Uterus (tissue), 4 donors: ENCODE measurements around the gene MOB2. TPM values are rescaled to one million over a fixed set of nuclear protein-coding genes. Genes with fewer than 3 reads are reported as not detected.

ENCODE experiments used
- DNase-seq, 2 donors: peaks; one replicate each; pipeline ENCODE4 v3.0.0-alpha.2; 2019 to 2020
- H3K27ac ChIP-seq, 2 donors: fragments of 200-600 bp; sonication (generic); 1 replicate in 1 of 2; 2 replicates in 1 of 2; pipeline ENCODE4 v1.5.1; 2016 to 2018
- H3K27me3 ChIP-seq, 2 donors: fragments of 200-600 bp; sonication (generic); one replicate each; pipeline ENCODE4 v1.5.1; 2018 to 2019; ENCODE audit warnings: control low read depth in 1 of 2
- H3K36me3 ChIP-seq, 2 donors: fragments of 200-600 bp; sonication (generic); one replicate each; pipeline ENCODE4 v1.5.1; 2019; ENCODE audit warnings: control low read depth in 1 of 2
- H3K4me1 ChIP-seq, 2 donors: fragments of 200-600 bp; sonication (generic); one replicate each; pipeline ENCODE4 v1.5.1; 2018 to 2019; ENCODE audit warnings: control low read depth in 1 of 2
- H3K4me3 ChIP-seq, 2 donors: fragments of 200-600 bp; sonication (generic); 1 replicate in 1 of 2; 2 replicates in 1 of 2; pipeline ENCODE4 v1.5.1; 2018 to 2019; ENCODE audit warnings: mild to moderate bottlenecking in 1 of 2
- H3K9me3 ChIP-seq, 2 donors: fragments of 200-600 bp; sonication (generic); one replicate each; pipeline ENCODE4 v1.5.1; 2019; ENCODE audit warnings: control low read depth in 1 of 2
- CTCF ChIP-seq, 4 experiments: fragments of 200-600 bp in 2 of 4; fragments of 450-650 bp in 2 of 4; sonication (generic) in 2 of 4; IDR thresholded peaks; one replicate each; pipeline ENCODE4 v1.5.1; 2016 to 2019; ENCODE audit warnings: antibody characterized with exemption in 4 of 4, mild to moderate bottlenecking in 2 of 4, moderate library complexity in 1 of 4
- POLR2A ChIP-seq, 2 donors: fragments of 450-650 bp; IDR thresholded peaks; one replicate each; pipeline ENCODE4 v1.6.1; 2016; ENCODE audit warnings: antibody characterized with exemption in 2 of 2, mild to moderate bottlenecking in 1 of 2, moderate library complexity in 1 of 2
- intact Hi-C: fragments of 100-400 bp; cut with DNase I; formaldehyde crosslinking; loops from one replicate; pipeline ENCODE4 v1.15.1; 2023; ENCODE audit warnings: low total_unique reads
- total RNA-seq, 4 donors: library from RNA; depleted of rRNA in 3 of 4; stranded (reverse); fragments of >200 nt in 3 of 4; gene quantifications; one replicate each; pipeline versions ENCODE4 v1.1.0 to v1.2.4, GENCODE V29; 2014 to 2023
- donor health status: DM: yes; HTN: yes; CAD: no.

Gene MOB2
- total RNA-seq, 4 donors from 2014 or later: 17.1 to 72.6 (median 23.6) TPM

DNA sequence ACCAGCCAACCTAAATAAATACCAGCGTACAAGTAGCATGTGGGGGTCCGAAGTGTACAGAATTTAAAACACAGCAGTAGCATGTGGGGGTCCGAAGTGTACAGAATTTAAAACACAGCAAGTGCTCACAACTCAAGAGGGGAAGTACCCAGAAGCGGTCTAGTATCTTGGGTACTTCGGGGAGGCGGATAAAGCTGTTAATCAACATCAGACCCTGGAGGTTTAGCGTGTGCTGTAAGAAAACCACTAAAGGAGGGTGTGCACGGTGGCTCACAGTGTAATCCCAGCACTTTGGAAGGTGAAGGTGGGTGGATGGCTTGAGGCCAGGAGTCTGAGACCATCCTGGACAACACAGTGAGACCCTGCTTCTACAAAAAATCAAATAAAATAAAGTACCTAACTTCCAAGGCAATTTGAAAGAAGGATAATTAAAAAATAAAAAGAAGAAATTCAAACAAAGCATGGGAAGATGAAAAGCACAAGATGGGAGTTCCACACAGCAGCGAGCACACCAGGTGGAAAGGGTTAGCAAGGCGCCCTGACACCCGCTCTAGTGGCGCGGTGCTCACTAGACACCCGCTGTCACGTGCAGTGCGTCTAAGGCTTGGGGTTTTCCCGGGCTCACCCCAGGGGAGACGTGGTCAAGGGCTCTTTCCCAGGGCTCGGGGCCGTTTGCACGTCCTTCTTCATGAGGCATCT, 35.0 kb upstream of the MOB2 start:
- Histone ChIP-seq H3K36me3 (no peaks in the 10 kb centered on the region), H3K27ac (no peak overlapping the region), H3K4me1 (no peaks in the 10 kb centered on the region), H3K9me3 (no peaks in the 10 kb centered on the region), H3K4me3 (no peak overlapping the region), H3K27me3 (no peaks in the 10 kb centered on the region)
- no peak for DNase-seq
- no peak for TF ChIP-seq POLR2A (IDR thresholded peaks at IDR 0.05)
- TF ChIP-seq CTCF (IDR thresholded peaks at IDR 0.05): no peak
- intact Hi-C loops: no loop called here

GRCh38 chr11:1520663-1521267, 34.2 kb upstream of the MOB2 start:
- H3K36me3 ChIP-seq: no peaks in the 10 kb centered on the region
- H3K27me3 ChIP-seq: no peaks in the 10 kb centered on the region
- intact Hi-C loops: no loop called here
- no peak for DNase-seq
- H3K9me3 ChIP-seq: no peaks in the 10 kb centered on the region
- peaks cover under 1 to 4% of the 10 kb centered on the region in 2 donors for H3K4me1 ChIP-seq
- H3K27ac ChIP-seq: no peak overlapping the region
- no peak overlapping the region for H3K4me3 ChIP-seq
- TF ChIP-seq CTCF (IDR thresholded peaks at IDR 0.05) (no peak), POLR2A (IDR thresholded peaks at IDR 0.05) (no peak)

GRCh38 chr11:1520209-1520662, 33.7 kb upstream of the MOB2 start:
- H3K9me3 ChIP-seq: no peaks in the 10 kb centered on the region
- no peak for DNase-seq
- no peak overlapping the region for H3K27ac ChIP-seq
- no peaks in the 10 kb centered on the region for H3K36me3 ChIP-seq
- H3K27me3 ChIP-seq: no peaks in the 10 kb centered on the region
- intact Hi-C loops: no loop called here
- H3K4me1 ChIP-seq: peaks cover 6 to 9% of the 10 kb centered on the region in 2 donors
- TF ChIP-seq CTCF (IDR thresholded peaks at IDR 0.05) (no peak), POLR2A (IDR thresholded peaks at IDR 0.05) (no peak)
- H3K4me3 ChIP-seq: no peak overlapping the region

DNA sequence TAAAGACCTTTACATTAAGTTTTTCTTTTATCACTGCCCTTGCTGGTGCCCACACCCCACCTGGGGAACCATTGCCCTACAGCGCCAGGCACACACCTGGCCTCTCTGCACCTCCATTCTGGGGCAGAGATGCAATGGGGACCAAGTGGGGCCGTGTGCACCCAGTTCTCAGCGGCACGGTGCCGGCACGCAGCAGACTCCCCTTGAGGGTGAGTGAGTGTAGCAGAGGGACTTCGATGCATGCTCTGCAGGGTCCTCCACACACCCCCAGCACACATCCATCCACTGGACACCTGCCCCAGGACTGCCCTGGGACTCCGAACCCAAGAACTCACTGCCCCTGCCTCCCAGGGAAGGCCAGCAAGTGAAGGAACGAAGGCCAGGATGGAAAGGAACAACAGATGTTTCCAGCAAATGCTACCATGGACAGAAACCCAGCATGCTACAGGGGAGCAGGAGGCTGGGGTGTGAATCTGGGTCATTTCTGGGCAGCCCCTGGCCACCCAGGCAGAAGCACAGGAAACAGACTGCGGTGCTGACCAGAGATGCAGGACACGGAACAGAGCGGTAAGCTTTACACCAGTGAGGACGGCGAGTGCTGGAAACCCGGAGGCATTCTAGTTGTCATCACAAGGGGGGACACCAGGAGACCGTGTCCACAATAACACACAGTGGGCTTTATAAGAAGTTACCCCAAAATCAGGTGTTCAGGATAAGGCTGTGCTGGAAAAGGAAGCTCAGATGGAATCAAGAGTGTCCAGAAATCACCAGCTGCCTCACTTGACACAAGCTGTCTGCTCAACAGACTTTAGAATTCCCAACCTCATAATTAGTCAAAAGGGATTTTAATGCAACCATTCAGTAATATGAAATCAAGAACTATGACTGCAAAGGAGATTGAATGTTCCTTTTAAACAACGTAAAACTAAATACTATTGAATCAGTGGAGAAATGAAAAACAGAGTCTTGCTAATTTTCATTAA, 32.7 kb upstream of the MOB2 start:
- TF ChIP-seq CTCF (IDR thresholded peaks at IDR 0.05) (no peak), POLR2A (IDR thresholded peaks at IDR 0.05) (no peak)
- no peaks in the 10 kb centered on the region for H3K9me3 ChIP-seq
- H3K4me1 ChIP-seq: peaks cover 9 to 18% of the 10 kb centered on the region in 2 donors
- H3K36me3 ChIP-seq: no peaks in the 10 kb centered on the region
- no peak overlapping the region for H3K4me3 ChIP-seq
- no peak overlapping the region for H3K27ac ChIP-seq
- no peaks in the 10 kb centered on the region for H3K27me3 ChIP-seq
- DNase-seq: no peak
- intact Hi-C loops: loop anchor here (10.0 kb wide), 1 partner anchor 315 kb away; no protein-coding TSS in a partner anchor
